Keratinocyte (primary cell): ENCODE data around the gene FRY. TPM values are rescaled to one million over a fixed set of nuclear protein-coding genes. Genes with fewer than 3 reads are reported as not detected.

Source experiments
- DNase-seq: peaks from one replicate; pipeline ENCODE4 v3.0.0-alpha.2; 2011; ENCODE audit warnings: low read depth, missing footprints, low spot score
- FAIRE-seq: peaks from 2 replicates; lab custom pipeline; 2011; peaks lifted over from hg19 to GRCh38; lab: Jason Lieb, UNC
- H2AFZ ChIP-seq: 2 replicates; pipeline ENCODE4 v1.6.0; 2012; ENCODE audit warnings: low read length, control low read depth, inconsistent platforms; ENCODE audit not compliant: control insufficient read depth
- H3K27ac ChIP-seq: 2 replicates; pipeline ENCODE4 v1.5.1; 2011; ENCODE audit warnings: low read length; ENCODE audit not compliant: control insufficient read depth, insufficient read depth
- H3K27me3 ChIP-seq: 3 replicates; pipeline ENCODE4 v1.6.0; 2011; ENCODE audit warnings: low read length; ENCODE audit not compliant: control insufficient read depth, insufficient read depth; ENCODE audit errors: extremely low read depth
- H3K36me3 ChIP-seq, 2 experiments: 2 replicates in 1 of 2; 3 replicates in 1 of 2; pipeline ENCODE4 v1.5.1; 2011; ENCODE audit warnings: low read length in 2 of 2, mild to moderate bottlenecking in 1 of 2; ENCODE audit not compliant: control insufficient read depth in 2 of 2, insufficient read depth in 2 of 2; ENCODE audit errors: extremely low read depth in 1 of 2
- H3K4me1 ChIP-seq: 3 replicates; pipeline ENCODE4 v1.5.1; 2011; ENCODE audit warnings: low read length; ENCODE audit not compliant: control insufficient read depth, insufficient read depth; ENCODE audit errors: extremely low read depth
- H3K4me2 ChIP-seq: 3 replicates; pipeline ENCODE4 v1.6.0; 2011; ENCODE audit warnings: low read depth, low read length; ENCODE audit not compliant: control insufficient read depth, insufficient read depth; ENCODE audit errors: extremely low read depth
- H3K4me3 ChIP-seq, 3 experiments: fragments of 200-600 bp in 1 of 3; sonication (generic) in 1 of 3; 2 replicates in 2 of 3; 3 replicates in 1 of 3; pipeline ENCODE4 v1.5.1; 2011 to 2016; ENCODE audit warnings: low read length in 3 of 3, mild to moderate bottlenecking in 3 of 3, control low read depth in 2 of 3, inconsistent platforms in 1 of 3, low read depth in 1 of 3, mixed read lengths in 1 of 3, mixed run types in 1 of 3, moderate library complexity in 1 of 3; ENCODE audit not compliant: control insufficient read depth in 2 of 3, insufficient read depth in 2 of 3; ENCODE audit errors: extremely low read depth in 1 of 3
- H3K79me2 ChIP-seq: 2 replicates; pipeline ENCODE4 v1.6.0; 2012; ENCODE audit warnings: low read length; ENCODE audit not compliant: control insufficient read depth, insufficient read depth
- H3K9ac ChIP-seq: 3 replicates; pipeline ENCODE4 v1.6.0; 2011; ENCODE audit warnings: low read length; ENCODE audit not compliant: control insufficient read depth, insufficient read depth; ENCODE audit errors: extremely low read depth
- H3K9me1 ChIP-seq: 3 replicates; pipeline ENCODE4 v1.6.0; 2011; ENCODE audit warnings: low read length; ENCODE audit not compliant: control insufficient read depth, insufficient read depth; ENCODE audit errors: extremely low read depth
- H3K9me3 ChIP-seq: 2 replicates; pipeline ENCODE4 v1.5.1; 2012; ENCODE audit warnings: low read depth, low read length; ENCODE audit not compliant: control insufficient read depth
- H4K20me1 ChIP-seq: 3 replicates; pipeline ENCODE4 v1.6.0; 2011; ENCODE audit warnings: low read length; ENCODE audit not compliant: control insufficient read depth, insufficient read depth; ENCODE audit errors: extremely low read depth
- EZH2 ChIP-seq: IDR thresholded peaks from one replicate; pipeline ENCODE4 v1.6.1; 2012; ENCODE audit warnings: inconsistent platforms, mild to moderate bottlenecking, low read length, moderate library complexity
- dilution Hi-C: fragments of 300-500 bp; cut with MboI; formaldehyde crosslinking; loops from one replicate; pipeline ENCODE4 v1.7.0; 2020; ENCODE audit warnings: low sequenced_read_pairs; ENCODE audit not compliant: extremely low pct_ligation_motif_present
- polyA plus RNA-seq, 5 experiments: library from polyadenylated mRNA; depleted of rRNA in 3 of 5; stranded (reverse) in 3 of 5; stranded (forward) in 1 of 5; unstranded in 1 of 5; fragments of >200 nt; gene quantifications; 1 replicate in 1 of 5; 2 replicates in 3 of 5; 3 replicates in 1 of 5; pipeline versions ENCODE4 v1.2.1 to v1.2.3, GENCODE V29; 2011 to 2012; ENCODE audit warnings: missing spikeins in 2 of 5, low read depth in 1 of 5, low replicate concordance in 1 of 5
- TF ChIP-seq, protein P1 (sequence below), 3 experiments: IDR thresholded peaks in 1 of 3; conservative IDR thresholded peaks in 1 of 3; optimal IDR thresholded peaks in 1 of 3; 2 replicates in 2 of 3; 3 replicates in 1 of 3; pipeline versions ENCODE3 to v1.5.1; 2011; ENCODE audit warnings: low read length in 3 of 3, mild to moderate bottlenecking in 3 of 3, moderate library complexity in 2 of 3, control low read depth in 1 of 3, inconsistent platforms in 1 of 3; ENCODE audit not compliant: insufficient read depth in 2 of 3; ENCODE audit errors: extremely low read depth in 1 of 3

The FRY gene
- polyA plus RNA-seq, 1 donor (not counting 4 experiments of a cell fraction or from before 2014, with no cell fraction given): 0.80 TPM

DNA sequence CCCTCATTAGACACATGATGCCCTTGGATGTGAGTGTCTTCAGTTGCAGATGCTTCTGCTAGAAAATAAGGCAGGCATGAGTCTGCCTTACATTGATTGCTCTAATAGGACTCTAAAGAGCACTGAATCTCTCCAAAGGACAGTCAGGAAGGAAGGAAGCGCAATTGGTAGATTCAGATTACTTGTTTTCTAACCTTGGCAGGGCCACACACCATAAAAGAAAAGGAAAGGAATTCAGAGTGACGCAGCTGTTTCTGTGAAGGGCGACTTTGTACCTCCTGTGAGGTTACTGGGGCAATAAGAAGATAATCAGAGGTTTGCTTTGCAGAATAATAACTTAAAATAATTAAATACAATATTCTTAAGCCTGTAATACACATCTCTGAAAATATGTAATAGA lies 48.0 kb downstream of the FRY start:
- Histone ChIP-seq H3K9me1 (no peaks in the 10 kb centered on the region), H3K4me2 (no peak overlapping the region), H3K27me3 (no peaks in the 10 kb centered on the region), H3K9ac (no peak overlapping the region), H4K20me1 (no peaks in the 10 kb centered on the region), H3K36me3 (no peaks in the 10 kb centered on the region), H3K9me3 (no peaks in the 10 kb centered on the region), H3K79me2 (no peaks in the 10 kb centered on the region), H3K4me1 (no peaks in the 10 kb centered on the region), H2AFZ (no peak overlapping the region), H3K4me3 (no peak overlapping the region), H3K27ac (no peak overlapping the region)
- DNase-seq (no peak), FAIRE-seq (no peak)
- no peak for TF ChIP-seq EZH2
- dilution Hi-C loops: no loop called here

GRCh38 chr13:32080328-32080744 lies 48.8 kb downstream of the FRY start:
- no peak for FAIRE-seq

More at GRCh38 chr13:32080328-32080744, 48.8 kb downstream of the FRY start:
- H3K4me2 ChIP-seq: no peak overlapping the region
- H3K4me1 ChIP-seq: no peaks in the 10 kb centered on the region
- no peaks in the 10 kb centered on the region for H3K9me1 ChIP-seq
- H3K36me3 ChIP-seq: no peaks in the 10 kb centered on the region
- no peak overlapping the region for H3K9ac ChIP-seq
- no peaks in the 10 kb centered on the region for H3K9me3 ChIP-seq
- no peaks in the 10 kb centered on the region for H3K79me2 ChIP-seq
- H3K27ac ChIP-seq: no peak overlapping the region
- dilution Hi-C loops: no loop called here
- no peak for DNase-seq
- H4K20me1 ChIP-seq: no peaks in the 10 kb centered on the region
- H3K4me3 ChIP-seq: no peak overlapping the region
- no peaks in the 10 kb centered on the region for H3K27me3 ChIP-seq
- no peak for TF ChIP-seq EZH2
- TF ChIP-seq, protein P1, sequence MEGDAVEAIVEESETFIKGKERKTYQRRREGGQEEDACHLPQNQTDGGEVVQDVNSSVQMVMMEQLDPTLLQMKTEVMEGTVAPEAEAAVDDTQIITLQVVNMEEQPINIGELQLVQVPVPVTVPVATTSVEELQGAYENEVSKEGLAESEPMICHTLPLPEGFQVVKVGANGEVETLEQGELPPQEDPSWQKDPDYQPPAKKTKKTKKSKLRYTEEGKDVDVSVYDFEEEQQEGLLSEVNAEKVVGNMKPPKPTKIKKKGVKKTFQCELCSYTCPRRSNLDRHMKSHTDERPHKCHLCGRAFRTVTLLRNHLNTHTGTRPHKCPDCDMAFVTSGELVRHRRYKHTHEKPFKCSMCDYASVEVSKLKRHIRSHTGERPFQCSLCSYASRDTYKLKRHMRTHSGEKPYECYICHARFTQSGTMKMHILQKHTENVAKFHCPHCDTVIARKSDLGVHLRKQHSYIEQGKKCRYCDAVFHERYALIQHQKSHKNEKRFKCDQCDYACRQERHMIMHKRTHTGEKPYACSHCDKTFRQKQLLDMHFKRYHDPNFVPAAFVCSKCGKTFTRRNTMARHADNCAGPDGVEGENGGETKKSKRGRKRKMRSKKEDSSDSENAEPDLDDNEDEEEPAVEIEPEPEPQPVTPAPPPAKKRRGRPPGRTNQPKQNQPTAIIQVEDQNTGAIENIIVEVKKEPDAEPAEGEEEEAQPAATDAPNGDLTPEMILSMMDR (optimal IDR thresholded peaks at IDR 0.05 in 1 of 3, IDR thresholded peaks at IDR 0.05 in 1 of 3, conservative IDR thresholded peaks at IDR 0.05 in 1 of 3; ENCODE audit: extremely low read depth in 1 of 3, insufficient read depth in 2 of 3, low read length in 3 of 3): no peak
- no peak overlapping the region for H2AFZ ChIP-seq
